Measurements from ENCODE around the gene SAXO1.

Gene SAXO1

GRCh38 chr9:18903450-18903849 lies 129.6 kb downstream of the SAXO1 start:
- Histone ChIP-seq H3K27ac (ENCODE audit: low read depth, low read length) (no peak overlapping the region), H3K9me2 (replicated peaks; ENCODE audit: control insufficient read depth, low read length) (no peaks in the 10 kb centered on the region), H3K36me3 (ENCODE audit: control insufficient read depth, low read length) (no peaks in the 10 kb centered on the region), H3K4me2 (ENCODE audit: low read length) (no peak overlapping the region), H3K9me3 (ENCODE audit: control insufficient read depth, insufficient read depth, low read length) (no peaks in the 10 kb centered on the region), H3K4me1 (ENCODE audit: control insufficient read depth, low read length) (no peaks in the 10 kb centered on the region), H3F3A (ENCODE audit: control insufficient read depth, insufficient read depth) (no peaks in the 10 kb centered on the region), H4K20me1 (ENCODE audit: control insufficient read depth, insufficient read depth, low read depth, low read length) (no peaks in the 10 kb centered on the region), H3K79me2 (ENCODE audit: control insufficient read depth, low read length) (no peaks in the 10 kb centered on the region), H3K4me3 (ENCODE audit: low read length) (no peak overlapping the region), H3K27me3 (ENCODE audit: control insufficient read depth, low read length) (peaks cover 4% of the 10 kb centered on the region; the same call in 1 of the 2 replicates)
- TF ChIP-seq EZH2phosphoT487 (IDR thresholded peaks at IDR 0.05; ENCODE audit: borderline replicate concordance, low read length): no peak
- no peak for TF ChIP-seq CTCF (IDR thresholded peaks at IDR 0.05; ENCODE audit: low read depth, low read length, poor library complexity, severe bottlenecking)

GRCh38 chr9:18896531-18897179 lies 136.4 kb downstream of the SAXO1 start:
- H3K4me3 ChIP-seq (ENCODE audit: low read length): no peak overlapping the region
- H3K79me2 ChIP-seq (ENCODE audit: control insufficient read depth, low read length): no peaks in the 10 kb centered on the region
- no peaks in the 10 kb centered on the region for H3K27me3 ChIP-seq (ENCODE audit: control insufficient read depth, low read length)
- no peak overlapping the region for H3K4me2 ChIP-seq (ENCODE audit: low read length)
- no peaks in the 10 kb centered on the region for H3K4me1 ChIP-seq (ENCODE audit: control insufficient read depth, low read length)
- no peaks in the 10 kb centered on the region for H3K9me2 ChIP-seq (replicated peaks; ENCODE audit: control insufficient read depth, low read length)
- no peaks in the 10 kb centered on the region for H3K36me3 ChIP-seq (ENCODE audit: control insufficient read depth, low read length)
- H3K9me3 ChIP-seq (ENCODE audit: control insufficient read depth, insufficient read depth, low read length): no peaks in the 10 kb centered on the region
- no peaks in the 10 kb centered on the region for H4K20me1 ChIP-seq (ENCODE audit: control insufficient read depth, insufficient read depth, low read depth, low read length)
- TF ChIP-seq CTCF (IDR thresholded peaks at IDR 0.05; ENCODE audit: low read depth, low read length, poor library complexity, severe bottlenecking): no peak
- no peak overlapping the region for H3K27ac ChIP-seq (ENCODE audit: low read depth, low read length)
- H3F3A ChIP-seq (ENCODE audit: control insufficient read depth, insufficient read depth): no peaks in the 10 kb centered on the region

- Histone ChIP-seq H3K4me2 (ENCODE audit: low read length) (no peak overlapping the region), H3K27me3 (ENCODE audit: control insufficient read depth, low read length) (no peaks in the 10 kb centered on the region), H3K4me1 (ENCODE audit: control insufficient read depth, low read length) (no peaks in the 10 kb centered on the region), H3K9me3 (ENCODE audit: control insufficient read depth, insufficient read depth, low read length) (no peaks in the 10 kb centered on the region), H3K36me3 (ENCODE audit: control insufficient read depth, low read length) (no peaks in the 10 kb centered on the region), H3K27ac (ENCODE audit: low read depth, low read length) (no peak overlapping the region), H3F3A (ENCODE audit: control insufficient read depth, insufficient read depth) (no peaks in the 10 kb centered on the region), H3K4me3 (ENCODE audit: low read length) (no peak overlapping the region), H4K20me1 (ENCODE audit: control insufficient read depth, insufficient read depth, low read depth, low read length) (no peaks in the 10 kb centered on the region), H3K79me2 (ENCODE audit: control insufficient read depth, low read length) (no peaks in the 10 kb centered on the region), H3K9me2 (replicated peaks; ENCODE audit: control insufficient read depth, low read length) (no peaks in the 10 kb centered on the region)
- no peak for TF ChIP-seq CTCF (IDR thresholded peaks at IDR 0.05; ENCODE audit: low read depth, low read length, poor library complexity, severe bottlenecking)
- TF ChIP-seq EZH2phosphoT487 (IDR thresholded peaks at IDR 0.05; ENCODE audit: borderline replicate concordance, low read length): no peak
Measured at GRCh38 chr9:18896004-18896403, 137.0 kb downstream of the SAXO1 start.
